Vagina (tissue), 2 donors: ENCODE results near the gene PLEKHA5. TPM values are rescaled to one million over a fixed set of nuclear protein-coding genes. Genes with fewer than 3 reads are reported as not detected.

ENCODE experiments used
- DNase-seq, 2 donors: peaks; one replicate each; pipeline ENCODE4 v3.0.0-alpha.2; 2017; ENCODE audit errors: extremely low spot score in 2 of 2
- H3K27ac ChIP-seq: fragments of 200-600 bp; sonication (generic); one replicate; pipeline ENCODE4 v1.5.1; 2019
- H3K27me3 ChIP-seq: fragments of 200-600 bp; sonication (generic); one replicate; pipeline ENCODE4 v1.5.1; 2019
- H3K36me3 ChIP-seq, 2 donors: fragments of 200-600 bp; sonication (generic); one replicate each; pipeline ENCODE4 v1.5.1; 2017 to 2019
- H3K4me1 ChIP-seq: fragments of 200-600 bp; sonication (generic); one replicate; pipeline ENCODE4 v1.5.1; 2019
- H3K4me3 ChIP-seq, 2 donors: fragments of 200-600 bp; sonication (generic); 1 replicate in 1 of 2; 2 replicates in 1 of 2; pipeline ENCODE4 v1.5.1; 2016 to 2019
- H3K9me3 ChIP-seq: fragments of 200-600 bp; sonication (generic); one replicate; pipeline ENCODE4 v1.5.1; 2019
- CTCF ChIP-seq, 3 experiments: fragments of 450-650 bp in 2 of 3; fragments of 200-600 bp in 1 of 3; sonication (generic) in 1 of 3; IDR thresholded peaks; one replicate each; pipeline ENCODE4 v1.5.1; 2017 to 2019; ENCODE audit warnings: antibody characterized with exemption in 3 of 3, mild to moderate bottlenecking in 2 of 3, moderate library complexity in 2 of 3
- POLR2A ChIP-seq, 2 donors: fragments of 450-650 bp; IDR thresholded peaks; one replicate each; pipeline ENCODE4 v1.6.1; 2017; ENCODE audit warnings: antibody characterized with exemption in 2 of 2, mild to moderate bottlenecking in 2 of 2, moderate library complexity in 2 of 2
- POLR2AphosphoS5 ChIP-seq, 2 donors: sonication (generic); formaldehyde crosslinking; IDR thresholded peaks; one replicate each; pipeline ENCODE4 v1.9.0; 2017; ENCODE audit warnings: antibody characterized with exemption in 2 of 2, mild to moderate bottlenecking in 2 of 2, low read depth in 1 of 2; ENCODE audit not compliant: insufficient read depth in 1 of 2
- intact Hi-C: fragments of 100-400 bp; cut with DNase I; formaldehyde crosslinking; loops from one replicate; pipeline ENCODE4 v1.15.1; 2023
- total RNA-seq: library from RNA; depleted of rRNA; stranded (reverse); fragments of >200 nt; gene quantifications from one replicate; pipeline ENCODE4 v1.2.3, GENCODE V29; 2016

PLEKHA5 gene
- total RNA-seq, 1 donor from 2014 or later: 58.4 TPM

- Histone ChIP-seq H3K9me3 (no peaks in the 10 kb centered on the region), H3K27ac (no peak overlapping the region), H3K4me1 (peaks cover 20% of the 10 kb centered on the region), H3K36me3 (no peaks in the 10 kb centered on the region), H3K4me3 (no peak overlapping the region), H3K27me3 (no peaks in the 10 kb centered on the region)
- TF ChIP-seq POLR2AphosphoS5 (IDR thresholded peaks at IDR 0.05; ENCODE audit: insufficient read depth in 1 of 2, low read depth in 1 of 2) (no peak), CTCF (IDR thresholded peaks at IDR 0.05) (no peak), POLR2A (IDR thresholded peaks at IDR 0.05) (no peak)
- no peak for DNase-seq
- intact Hi-C loops: no loop called here
Observed at GRCh38 chr12:19245666-19246065, 116.1 kb downstream of the PLEKHA5 start.

GRCh38 chr12:19246933-19247332, 117.4 kb downstream of the PLEKHA5 start:
- no peak for TF ChIP-seq POLR2AphosphoS5 (IDR thresholded peaks at IDR 0.05; ENCODE audit: insufficient read depth in 1 of 2, low read depth in 1 of 2)
- TF ChIP-seq CTCF (IDR thresholded peaks at IDR 0.05): no peak
- TF ChIP-seq POLR2A (IDR thresholded peaks at IDR 0.05): no peak
- intact Hi-C loops: no loop called here
- no peak overlapping the region for H3K4me3 ChIP-seq
- no peak overlapping the region for H3K27ac ChIP-seq
- no peaks in the 10 kb centered on the region for H3K9me3 ChIP-seq
- H3K36me3 ChIP-seq: no peaks in the 10 kb centered on the region
- H3K4me1 ChIP-seq: peaks cover 20% of the 10 kb centered on the region
- H3K27me3 ChIP-seq: no peaks in the 10 kb centered on the region
- no peak for DNase-seq

- H3K4me1 ChIP-seq: peaks cover 6% of the 10 kb centered on the region
- DNase-seq: no peak
- no peak overlapping the region for H3K4me3 ChIP-seq
- intact Hi-C loops: no loop called here
- H3K36me3 ChIP-seq: no peaks in the 10 kb centered on the region
- no peaks in the 10 kb centered on the region for H3K27me3 ChIP-seq
- H3K9me3 ChIP-seq: no peaks in the 10 kb centered on the region
- no peak overlapping the region for H3K27ac ChIP-seq
- no peak for TF ChIP-seq POLR2AphosphoS5 (IDR thresholded peaks at IDR 0.05; ENCODE audit: insufficient read depth in 1 of 2, low read depth in 1 of 2)
Observed at GRCh38 chr12:19248929-19249602, 119.5 kb downstream of the PLEKHA5 start.

- TF ChIP-seq CTCF (IDR thresholded peaks at IDR 0.05): no peak
- no peak overlapping the region for H3K4me3 ChIP-seq
- DNase-seq: no peak
- H3K27me3 ChIP-seq: no peaks in the 10 kb centered on the region
- H3K27ac ChIP-seq: no peak overlapping the region
- no peaks in the 10 kb centered on the region for H3K4me1 ChIP-seq
- intact Hi-C loops: no loop called here
- no peaks in the 10 kb centered on the region for H3K36me3 ChIP-seq
- H3K9me3 ChIP-seq: no peaks in the 10 kb centered on the region
Observed at GRCh38 chr12:19251481-19252132, 122.1 kb downstream of the PLEKHA5 start.

GRCh38 chr12:19260135-19260534, 130.6 kb downstream of the PLEKHA5 start:
- TF ChIP-seq CTCF (IDR thresholded peaks at IDR 0.05) (no peak), POLR2A (IDR thresholded peaks at IDR 0.05) (no peak), POLR2AphosphoS5 (IDR thresholded peaks at IDR 0.05; ENCODE audit: insufficient read depth in 1 of 2, low read depth in 1 of 2) (no peak)
- Histone ChIP-seq H3K4me1 (no peaks in the 10 kb centered on the region), H3K4me3 (no peak overlapping the region), H3K9me3 (no peaks in the 10 kb centered on the region), H3K27ac (no peak overlapping the region), H3K27me3 (no peaks in the 10 kb centered on the region), H3K36me3 (no peaks in the 10 kb centered on the region)
- intact Hi-C loops: no loop called here
- DNase-seq: no peak
